ENCODE data around the gene VIPR2. TPM values are rescaled to one million over a fixed set of nuclear protein-coding genes. Genes with fewer than 3 reads are reported as not detected.

Gene VIPR2
- total RNA-seq, 1 donor from 2014 or later: not detected

DNA sequence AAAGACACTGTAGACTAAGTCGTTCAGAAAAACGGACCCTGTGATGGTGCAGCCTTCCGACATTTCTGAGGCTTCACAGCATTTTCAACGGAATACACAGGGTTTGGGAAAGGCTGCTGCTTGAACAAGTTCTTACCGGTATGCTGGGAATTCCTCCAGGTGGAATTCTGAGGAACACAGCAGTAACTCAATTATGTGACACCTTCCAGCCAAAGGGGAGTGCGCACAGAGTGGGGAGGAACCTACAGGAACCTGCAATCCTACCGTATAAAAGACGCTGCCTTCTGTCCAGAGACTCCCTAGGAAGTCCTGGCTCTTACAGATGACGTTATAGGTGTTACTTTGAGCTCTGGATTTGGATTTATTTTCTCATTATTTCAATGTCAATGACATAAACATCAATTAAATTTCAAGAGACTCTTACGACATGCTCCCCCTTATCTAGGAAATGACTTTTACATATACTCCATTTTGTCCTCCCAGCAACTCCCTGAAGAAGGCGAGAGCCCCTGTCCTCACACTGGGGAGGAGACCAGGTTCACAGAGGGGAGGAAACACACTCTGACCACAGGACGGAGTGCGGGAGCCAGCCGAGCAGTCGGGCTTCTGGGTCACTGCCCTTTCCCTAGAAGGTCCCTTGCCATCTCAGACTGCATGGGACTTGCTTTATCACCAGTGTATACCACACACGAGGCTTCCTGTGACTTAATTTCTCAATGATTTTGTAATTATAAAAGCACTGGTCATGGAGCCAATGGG lies 27.9 kb downstream of the VIPR2 start:
- TF ChIP-seq CTCF (IDR thresholded peaks at IDR 0.05; ENCODE audit: partially characterized antibody, unreplicated experiment): no peak
- Mint-ChIP-seq H3K9me3 (ENCODE audit: unreplicated experiment) (peaks cover 1% of the 10 kb centered on the region), H3K36me3 (ENCODE audit: unreplicated experiment) (no peaks in the 10 kb centered on the region), H3K4me1 (ENCODE audit: low read depth, unreplicated experiment) (peaks cover 8% of the 10 kb centered on the region), H3K27ac (ENCODE audit: unreplicated experiment) (no peak overlapping the region), H3K4me3 (ENCODE audit: unreplicated experiment) (no peak overlapping the region), H3K27me3 (ENCODE audit: unreplicated experiment) (peaks cover 2% of the 10 kb centered on the region)
- no peak for DNase-seq

GRCh38 chr7:159115601-159116501 lies 28.8 kb downstream of the VIPR2 start:
- no peak overlapping the region for H3K27ac Mint-ChIP-seq (ENCODE audit: unreplicated experiment)
- peaks cover 1% of the 10 kb centered on the region for H3K9me3 Mint-ChIP-seq (ENCODE audit: unreplicated experiment)
- no peak for TF ChIP-seq CTCF (IDR thresholded peaks at IDR 0.05; ENCODE audit: partially characterized antibody, unreplicated experiment)
- no peak overlapping the region for H3K4me3 Mint-ChIP-seq (ENCODE audit: unreplicated experiment)
- H3K27me3 Mint-ChIP-seq (ENCODE audit: unreplicated experiment): peaks cover 2% of the 10 kb centered on the region
- no peak for DNase-seq
- H3K36me3 Mint-ChIP-seq (ENCODE audit: unreplicated experiment): no peaks in the 10 kb centered on the region
- H3K4me1 Mint-ChIP-seq (ENCODE audit: low read depth, unreplicated experiment): peaks cover 8% of the 10 kb centered on the region

GRCh38 chr7:159114981-159115380 lies 29.7 kb downstream of the VIPR2 start:
- Mint-ChIP-seq H3K9me3 (ENCODE audit: unreplicated experiment) (peaks cover 1% of the 10 kb centered on the region), H3K4me3 (ENCODE audit: unreplicated experiment) (no peak overlapping the region), H3K27ac (ENCODE audit: unreplicated experiment) (no peak overlapping the region), H3K4me1 (ENCODE audit: low read depth, unreplicated experiment) (peaks cover 8% of the 10 kb centered on the region), H3K27me3 (ENCODE audit: unreplicated experiment) (peaks cover 2% of the 10 kb centered on the region), H3K36me3 (ENCODE audit: unreplicated experiment) (no peaks in the 10 kb centered on the region)
- no peak for TF ChIP-seq CTCF (IDR thresholded peaks at IDR 0.05; ENCODE audit: partially characterized antibody, unreplicated experiment)
- DNase-seq: no peak

GRCh38 chr7:159114096-159114495 lies 30.6 kb downstream of the VIPR2 start:
- no peak for DNase-seq
- H3K27ac Mint-ChIP-seq (ENCODE audit: unreplicated experiment): no peak overlapping the region

More at GRCh38 chr7:159114096-159114495, 30.6 kb downstream of the VIPR2 start:
- Mint-ChIP-seq H3K4me3 (ENCODE audit: unreplicated experiment) (no peak overlapping the region), H3K27me3 (ENCODE audit: unreplicated experiment) (peaks cover 2% of the 10 kb centered on the region), H3K4me1 (ENCODE audit: low read depth, unreplicated experiment) (peaks cover 8% of the 10 kb centered on the region), H3K9me3 (ENCODE audit: unreplicated experiment) (peaks cover 1% of the 10 kb centered on the region), H3K36me3 (ENCODE audit: unreplicated experiment) (no peaks in the 10 kb centered on the region)
- no peak for TF ChIP-seq CTCF (IDR thresholded peaks at IDR 0.05; ENCODE audit: partially characterized antibody, unreplicated experiment)
